Activated CD4-positive, alpha-beta T cell treated with anti-CD3 and anti-CD28 coated beads, Interleukin-2, amount 10 ng/mL, durations not matched to agents 7 days and 5 days (primary cell): ENCODE results near the gene DCAF10. TPM values are rescaled to one million over a fixed set of nuclear protein-coding genes. Genes with fewer than 3 reads are reported as not detected.
"Not testable (repeated sequence)": the region's sequence is repeated elsewhere in the genome, so short reads cannot be mapped to it uniquely, and the experiment has no call there.

ENCODE experiments used
- CTCF ChIA-PET: fragments of 350-600 bp; sonication (Branson Sonifier 250); formaldehyde crosslinking; loops from one replicate; lab custom pipeline; 2021; ENCODE audit warnings: antibody characterized with exemption; lab: Charles Lee
- POLR2A ChIA-PET: fragments of 350-600 bp; sonication (Branson Sonifier 250); formaldehyde crosslinking; loops from one replicate; lab custom pipeline; 2021; ENCODE audit warnings: antibody characterized with exemption; lab: Charles Lee
- DNase-seq: peaks from one replicate; pipeline ENCODE4 v3.0.0-alpha.2; 2020
- H3K27ac Mint-ChIP-seq: one replicate; pipeline ENCODE4 v1.8.0; 2021; ENCODE audit warnings: mild to moderate bottlenecking, moderate library complexity, mixed read lengths
- H3K27me3 Mint-ChIP-seq: one replicate; pipeline ENCODE4 v1.8.0; 2021; ENCODE audit warnings: mixed read lengths
- H3K36me3 Mint-ChIP-seq: one replicate; pipeline ENCODE4 v1.8.0; 2021; ENCODE audit warnings: low read depth, mixed read lengths
- H3K4me1 Mint-ChIP-seq: one replicate; pipeline ENCODE4 v1.8.0; 2021; ENCODE audit warnings: mixed read lengths
- H3K4me3 Mint-ChIP-seq: one replicate; pipeline ENCODE4 v1.8.0; 2021; ENCODE audit warnings: mild to moderate bottlenecking, moderate library complexity, mixed read lengths
- H3K9me3 Mint-ChIP-seq: one replicate; pipeline ENCODE4 v1.8.0; 2021; ENCODE audit warnings: mixed read lengths
- total RNA-seq, 2 experiments: library from RNA; stranded (reverse); gene quantifications; one replicate each; pipeline ENCODE4 v1.2.3, GENCODE V29; 2021

The DCAF10 gene
- total RNA-seq, 2 experiments from 2014 or later: 20.6 to 21.2 TPM

GRCh38 chr9:37889536-37889935 lies 88.9 kb downstream of the DCAF10 start:
- no peak overlapping the region for H3K4me3 Mint-ChIP-seq
- POLR2A ChIA-PET: no interaction called here
- no peak overlapping the region for H3K27ac Mint-ChIP-seq
- no peak for DNase-seq
- H3K4me1 Mint-ChIP-seq: peaks cover 6% of the 10 kb centered on the region
- H3K9me3 Mint-ChIP-seq: no peaks in the 10 kb centered on the region
- no peaks in the 10 kb centered on the region for H3K27me3 Mint-ChIP-seq
- peaks cover 58% of the 10 kb centered on the region for H3K36me3 Mint-ChIP-seq
- CTCF ChIA-PET: no interaction called here

- H3K9me3 Mint-ChIP-seq, DNase-seq, H3K27ac Mint-ChIP-seq, POLR2A ChIA-PET, H3K4me3 Mint-ChIP-seq, H3K27me3 Mint-ChIP-seq, H3K4me1 Mint-ChIP-seq, CTCF ChIA-PET: not testable (repeated sequence)
- H3K36me3 Mint-ChIP-seq: peaks cover 58% of the 10 kb centered on the region
These were observed 90.4 kb downstream of the DCAF10 start for GRCh38 chr9:37891042-37891441.

- POLR2A ChIA-PET: no interaction called here
- Mint-ChIP-seq H3K27me3 (no peaks in the 10 kb centered on the region), H3K4me3 (no peak overlapping the region), H3K9me3 (no peaks in the 10 kb centered on the region), H3K36me3 (peaks cover 61% of the 10 kb centered on the region), H3K27ac (no peak overlapping the region), H3K4me1 (no peaks in the 10 kb centered on the region)
- no peak for DNase-seq
- CTCF ChIA-PET: no interaction called here
These were observed 91.5 kb downstream of the DCAF10 start for GRCh38 chr9:37892063-37892462.

- ChIA-PET POLR2A (no interaction called here), CTCF (interaction anchor here (1.4 to 2.1 kb wide), 2 partner anchors 9 to 16 kb away, joined by 3 to 7 read pairs; no protein-coding TSS in a partner anchor)
- Mint-ChIP-seq H3K27me3 (no peaks in the 10 kb centered on the region), H3K4me3 (no peak overlapping the region), H3K9me3 (no peaks in the 10 kb centered on the region), H3K27ac (no peak overlapping the region), H3K4me1 (peaks cover 15% of the 10 kb centered on the region), H3K36me3 (peaks cover 43% of the 10 kb centered on the region)
- DNase-seq: no peak
These were observed 97.1 kb downstream of the DCAF10 start for GRCh38 chr9:37897665-37898064.

- ChIA-PET CTCF (interaction anchor here (1.6 to 2.1 kb wide), 2 partner anchors 14 to 40 kb away, joined by 3 to 7 read pairs; no protein-coding TSS in a partner anchor), POLR2A (no interaction called here)
- no peaks in the 10 kb centered on the region for H3K27me3 Mint-ChIP-seq
- H3K4me3 Mint-ChIP-seq: no peak overlapping the region
- H3K36me3 Mint-ChIP-seq: peaks cover 33% of the 10 kb centered on the region
- peaks cover 19% of the 10 kb centered on the region for H3K4me1 Mint-ChIP-seq
- no peaks in the 10 kb centered on the region for H3K9me3 Mint-ChIP-seq
- no peak overlapping the region for H3K27ac Mint-ChIP-seq
- DNase-seq: no peak
These were observed 98.4 kb downstream of the DCAF10 start for GRCh38 chr9:37899041-37899440.

GRCh38 chr9:37902131-37902530 lies 101.5 kb downstream of the DCAF10 start:
- Mint-ChIP-seq H3K9me3 (no peaks in the 10 kb centered on the region), H3K4me3 (peak overlapping the region; percentile 89), H3K4me1 (peaks cover 25% of the 10 kb centered on the region), H3K27me3 (peaks cover 2% of the 10 kb centered on the region), H3K36me3 (peaks cover 17% of the 10 kb centered on the region), H3K27ac (no peak overlapping the region)
- ChIA-PET POLR2A (no interaction called here), CTCF (interaction anchor here (1.2 kb wide), 1 partner anchor 11 kb away, joined by 5 read pairs; no protein-coding TSS in a partner anchor)
- DNase-seq: no peak

- POLR2A ChIA-PET: no interaction called here
- DNase-seq: no peak
- Mint-ChIP-seq H3K36me3 (peaks cover 13% of the 10 kb centered on the region), H3K4me3 (peak overlapping the region; percentile 89), H3K27ac (peak overlapping the region; percentile 94), H3K9me3 (no peaks in the 10 kb centered on the region), H3K4me1 (peaks cover 22% of the 10 kb centered on the region), H3K27me3 (peaks cover 2% of the 10 kb centered on the region)
- CTCF ChIA-PET: interaction anchor here (1.2 to 1.3 kb wide), 2 partner anchors 10 to 185 kb away, joined by 5 to 6 read pairs; no protein-coding TSS in a partner anchor
These were observed 102.4 kb downstream of the DCAF10 start for GRCh38 chr9:37902796-37903646.

- Mint-ChIP-seq H3K9me3 (no peaks in the 10 kb centered on the region), H3K4me1 (peaks cover 24% of the 10 kb centered on the region), H3K27me3 (peaks cover 2% of the 10 kb centered on the region), H3K4me3 (peak within 1 kb of the TSS; percentile 89), H3K36me3 (peaks cover 12% of the 10 kb centered on the region), H3K27ac (peak within 1 kb of the TSS; percentile 94)
- POLR2A ChIA-PET: no interaction called here
- DNase-seq: peak; percentile 94
- CTCF ChIA-PET: interaction anchor here (1.3 kb wide), 2 partner anchors 10 to 184 kb away, joined by 6 to 7 read pairs; no protein-coding TSS in a partner anchor
These were observed 103.2 kb downstream of the DCAF10 start, which contains the start of gene SLC25A51 for GRCh38 chr9:37903647-37904444. Gene SLC25A51 (minus strand): TSS chr9:37904127. CDS start chr9:37888550, 15,577 bp downstream.

- POLR2A ChIA-PET: no interaction called here
- CTCF ChIA-PET: interaction anchor here (0.6 to 1.3 kb wide), 3 partner anchors 9 to 164 kb away, joined by 3 to 7 read pairs (median 3); partner anchors contain the start of gene SHB
These were observed 104.0 kb downstream of the DCAF10 start for GRCh38 chr9:37904445-37905130.

GRCh38 chr9:37905131-37905505 lies 104.5 kb downstream of the DCAF10 start:
- ChIA-PET POLR2A (interaction anchor here (0.7 kb wide), 1 partner anchor 433 kb away, joined by 4 read pairs; no protein-coding TSS in a partner anchor), CTCF (interaction anchor here (1.1 to 1.3 kb wide), 2 partner anchors 9 to 164 kb away, joined by 3 to 7 read pairs; partner anchors contain the start of gene SHB)
- Mint-ChIP-seq H3K4me3 (peak overlapping the region; percentile 89), H3K36me3 (peaks cover 3% of the 10 kb centered on the region), H3K4me1 (peaks cover 24% of the 10 kb centered on the region), H3K27me3 (peaks cover 2% of the 10 kb centered on the region), H3K27ac (no peak overlapping the region), H3K9me3 (no peaks in the 10 kb centered on the region)
- no peak for DNase-seq

More at GRCh38 chr9:37904445-37905130, 104.0 kb downstream of the DCAF10 start:
- H3K36me3 Mint-ChIP-seq: peaks cover 4% of the 10 kb centered on the region
- DNase-seq: peak; percentile 17
- H3K4me3 Mint-ChIP-seq: peak overlapping the region; percentile 89
- peak overlapping the region; percentile 94 for H3K27ac Mint-ChIP-seq
- no peaks in the 10 kb centered on the region for H3K9me3 Mint-ChIP-seq
- H3K27me3 Mint-ChIP-seq: peaks cover 2% of the 10 kb centered on the region
- peaks cover 24% of the 10 kb centered on the region for H3K4me1 Mint-ChIP-seq

GRCh38 chr9:37905776-37906175 lies 105.2 kb downstream of the DCAF10 start:
- H3K4me3 Mint-ChIP-seq: no peak overlapping the region

More at GRCh38 chr9:37905776-37906175, 105.2 kb downstream of the DCAF10 start:
- DNase-seq: no peak
- peaks cover 2% of the 10 kb centered on the region for H3K27me3 Mint-ChIP-seq
- ChIA-PET POLR2A (interaction anchor here (0.7 kb wide), 1 partner anchor 433 kb away, joined by 4 read pairs; no protein-coding TSS in a partner anchor), CTCF (no interaction called here)
- H3K27ac Mint-ChIP-seq: peak overlapping the region; percentile 63
- H3K4me1 Mint-ChIP-seq: peaks cover 22% of the 10 kb centered on the region
- H3K9me3 Mint-ChIP-seq: no peaks in the 10 kb centered on the region
- H3K36me3 Mint-ChIP-seq: peaks cover under 1% of the 10 kb centered on the region
